ENCODE measurements around the gene CNOT4. TPM values are rescaled to one million over a fixed set of nuclear protein-coding genes. Genes with fewer than 3 reads are reported as not detected.
A peak's percentile ranks its signal among the peaks of the same experiment; 100 is the strongest.

Gene CNOT4
- total and polyA plus RNA-seq, 2 of the 13 experiments (the other 11 are each of a cell fraction or from before 2014, with no cell fraction given), result 7.4 to 8.4 TPM

GRCh38 chr7:135557455-135558336 lies 47.8 kb upstream of the CNOT4 start, which contains the start of gene NUP205 (continued):
- TF ChIP-seq ZFX (CRISPR knock-in tag; IDR thresholded peaks at IDR 0.05; ENCODE audit: low read depth) (peak; percentile 91; the same call in 1 of the 2 replicates), BORCS8-MEF2B (CRISPR knock-in tag; IDR thresholded peaks at IDR 0.05) (peak; percentile 58; the same call in 1 of the 2 replicates), PRDM15 (CRISPR knock-in tag; IDR thresholded peaks at IDR 0.05) (0 out of 2 replicates have a peak, but pooled peaks have one; percentile 33), CEBPG (CRISPR knock-in tag; IDR thresholded peaks at IDR 0.05) (no peak), NFIC (IDR thresholded peaks at IDR 0.05; ENCODE audit: low read length) (peak; percentile 33; the same call in 1 of the 2 replicates), CEBPB (IDR thresholded peaks at IDR 0.05; ENCODE audit: borderline replicate concordance, low read depth, low read length) (no peak), MED1 (CRISPR knock-in tag; IDR thresholded peaks at IDR 0.05) (peak; percentile 70), SPEN (CRISPR knock-in tag; IDR thresholded peaks at IDR 0.05; ENCODE audit: low read depth) (peak; percentile 67; the same call in 1 of the 2 replicates), DNMT3B (CRISPR knock-in tag; conservative IDR thresholded peaks at IDR 0.05) (0 out of 2 replicates have a peak, but pooled peaks have one; percentile 25), MAZ (IDR thresholded peaks at IDR 0.05; ENCODE audit: borderline replicate concordance, low read depth, low read length) (no peak), MAZ (CRISPR knock-in tag; IDR thresholded peaks at IDR 0.05; ENCODE audit: low read depth) (peak; percentile 46; the same call in 1 of the 2 replicates), ZNF160 (CRISPR knock-in tag; IDR thresholded peaks at IDR 0.05) (peak; percentile 37; the same call in 1 of the 2 replicates), HNRNPLL (IDR thresholded peaks at IDR 0.05; ENCODE audit: low read depth, low read length, poor library complexity, severe bottlenecking) (no peak), DR1 (CRISPR knock-in tag; IDR thresholded peaks at IDR 0.05) (peak; percentile 54; the same call in 1 of the 2 replicates), ZFYVE20 (CRISPR knock-in tag; IDR thresholded peaks at IDR 0.05; ENCODE audit: borderline replicate concordance, low read depth) (0 out of 2 replicates have a peak, but pooled peaks have one; percentile 29), POLR2A (IDR thresholded peaks at IDR 0.05; ENCODE audit: insufficient read depth in 1 of 2, low read depth in 2 of 2, low read length in 2 of 2) (peak; percentile 72 to 92), ZNF335 (CRISPR knock-in tag; IDR thresholded peaks at IDR 0.05) (peak; percentile 100), HINFP (CRISPR knock-in tag; IDR thresholded peaks at IDR 0.05; ENCODE audit: low read depth) (0 out of 2 replicates have a peak, but pooled peaks have one; percentile 32), ZNF143 (CRISPR knock-in tag; IDR thresholded peaks at IDR 0.05) (peak; percentile 96), MIER2 (CRISPR knock-in tag; IDR thresholded peaks at IDR 0.05) (peak; percentile 77), AKAP8 (CRISPR knock-in tag; IDR thresholded peaks at IDR 0.05) (peak; percentile 67; the same call in 1 of the 2 replicates), KLF13 (CRISPR knock-in tag; IDR thresholded peaks at IDR 0.05) (no peak)

All from HepG2 (cell line).